Gastroesophageal sphincter (tissue), 3 donors: ENCODE measurements around the gene ARID3B.

Source experiments
- EP300 ChIP-seq: sonication (generic); formaldehyde crosslinking; IDR thresholded peaks from one replicate; pipeline ENCODE4 v1.6.1; 2017; ENCODE audit warnings: antibody characterized with exemption, mild to moderate bottlenecking
- POLR2A ChIP-seq, 2 donors: fragments of 450-650 bp; IDR thresholded peaks; one replicate each; pipeline ENCODE4 v1.6.1; 2017; ENCODE audit warnings: antibody characterized with exemption in 2 of 2, mild to moderate bottlenecking in 2 of 2, moderate library complexity in 1 of 2
- POLR2AphosphoS5 ChIP-seq: sonication (generic); formaldehyde crosslinking; IDR thresholded peaks from one replicate; pipeline ENCODE4 v1.6.1; 2017; ENCODE audit warnings: antibody characterized with exemption
- TF ChIP-seq, protein P1 (sequence below), 4 experiments: fragments of 200-600 bp in 2 of 4; fragments of 450-650 bp in 2 of 4; sonication (generic) in 1 of 4; IDR thresholded peaks; one replicate each; pipeline ENCODE4 v1.5.1; 2017 to 2019; ENCODE audit warnings: antibody characterized with exemption in 4 of 4, mild to moderate bottlenecking in 2 of 4, moderate library complexity in 2 of 4

DNA sequence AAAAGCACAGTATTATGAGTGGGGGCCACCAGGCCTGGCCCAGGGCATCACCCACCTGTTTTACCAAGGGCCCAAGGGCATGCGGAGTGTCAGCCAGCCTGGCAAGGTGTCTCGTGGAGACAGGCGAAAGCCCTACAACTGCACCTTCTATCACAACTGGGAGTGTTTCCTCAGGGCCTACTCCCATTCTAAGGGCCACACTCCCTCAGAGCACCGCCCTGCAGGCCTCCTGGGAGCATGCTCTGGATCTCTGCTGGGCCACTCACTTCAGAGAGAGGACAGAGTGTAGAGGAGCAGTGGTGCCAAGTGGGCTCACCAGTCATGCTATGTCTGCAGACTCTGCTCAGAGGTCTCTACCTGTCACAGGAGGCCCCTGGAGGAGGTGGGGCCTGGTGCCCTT, 53.4 kb downstream of the ARID3B start:
- TF ChIP-seq, protein P1, sequence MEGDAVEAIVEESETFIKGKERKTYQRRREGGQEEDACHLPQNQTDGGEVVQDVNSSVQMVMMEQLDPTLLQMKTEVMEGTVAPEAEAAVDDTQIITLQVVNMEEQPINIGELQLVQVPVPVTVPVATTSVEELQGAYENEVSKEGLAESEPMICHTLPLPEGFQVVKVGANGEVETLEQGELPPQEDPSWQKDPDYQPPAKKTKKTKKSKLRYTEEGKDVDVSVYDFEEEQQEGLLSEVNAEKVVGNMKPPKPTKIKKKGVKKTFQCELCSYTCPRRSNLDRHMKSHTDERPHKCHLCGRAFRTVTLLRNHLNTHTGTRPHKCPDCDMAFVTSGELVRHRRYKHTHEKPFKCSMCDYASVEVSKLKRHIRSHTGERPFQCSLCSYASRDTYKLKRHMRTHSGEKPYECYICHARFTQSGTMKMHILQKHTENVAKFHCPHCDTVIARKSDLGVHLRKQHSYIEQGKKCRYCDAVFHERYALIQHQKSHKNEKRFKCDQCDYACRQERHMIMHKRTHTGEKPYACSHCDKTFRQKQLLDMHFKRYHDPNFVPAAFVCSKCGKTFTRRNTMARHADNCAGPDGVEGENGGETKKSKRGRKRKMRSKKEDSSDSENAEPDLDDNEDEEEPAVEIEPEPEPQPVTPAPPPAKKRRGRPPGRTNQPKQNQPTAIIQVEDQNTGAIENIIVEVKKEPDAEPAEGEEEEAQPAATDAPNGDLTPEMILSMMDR (IDR thresholded peaks at IDR 0.05): no peak
- no peak for TF ChIP-seq POLR2A (IDR thresholded peaks at IDR 0.05)
- no peak for TF ChIP-seq POLR2AphosphoS5
- TF ChIP-seq EP300: no peak
